Measurements from ENCODE around the gene TCTN2.

GRCh38 chr12:123681605-123682004 lies 10.7 kb downstream of the TCTN2 start:
- no peak for TF ChIP-seq CTCF (IDR thresholded peaks at IDR 0.05; ENCODE audit: poor library complexity)
- no peak for TF ChIP-seq EZH2 (IDR thresholded peaks at IDR 0.05; ENCODE audit: borderline replicate concordance)

Measured in hepatocyte (in vitro differentiated cells).